ENCODE data around the gene GRIP2.
A peak's percentile ranks its signal among the peaks of the same experiment; 100 is the strongest.

Gene GRIP2

DNA sequence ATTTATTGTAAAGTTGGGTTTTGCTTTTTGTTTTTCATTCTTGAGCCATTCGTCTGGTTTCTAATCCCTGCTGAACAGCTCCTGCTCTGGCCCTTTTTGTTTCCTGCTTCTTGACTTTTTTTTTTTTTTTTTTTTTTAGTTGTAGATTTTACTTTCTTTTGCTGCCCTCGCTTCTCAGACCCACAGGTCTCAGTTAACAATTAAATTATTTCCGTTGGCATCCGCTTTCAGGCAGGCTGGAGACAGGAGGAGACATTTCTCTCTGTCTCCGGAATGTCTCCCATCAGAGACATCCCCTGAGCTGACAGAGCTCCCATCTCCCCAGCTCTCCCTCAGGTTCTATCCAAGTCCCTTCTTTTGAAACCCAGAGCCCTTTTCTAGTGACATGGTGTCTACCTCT lies 69.1 kb downstream of the GRIP2 start:
- H3K79me2 ChIP-seq = no peaks in the 10 kb centered on the region
- H3K27ac ChIP-seq = no peak overlapping the region
- H3K36me3 ChIP-seq (ENCODE audit: control insufficient read depth, insufficient read depth, low read length) = no peaks in the 10 kb centered on the region
- H3K4me2 ChIP-seq (ENCODE audit: low read length) = no peak overlapping the region
- TF ChIP-seq, protein P1, sequence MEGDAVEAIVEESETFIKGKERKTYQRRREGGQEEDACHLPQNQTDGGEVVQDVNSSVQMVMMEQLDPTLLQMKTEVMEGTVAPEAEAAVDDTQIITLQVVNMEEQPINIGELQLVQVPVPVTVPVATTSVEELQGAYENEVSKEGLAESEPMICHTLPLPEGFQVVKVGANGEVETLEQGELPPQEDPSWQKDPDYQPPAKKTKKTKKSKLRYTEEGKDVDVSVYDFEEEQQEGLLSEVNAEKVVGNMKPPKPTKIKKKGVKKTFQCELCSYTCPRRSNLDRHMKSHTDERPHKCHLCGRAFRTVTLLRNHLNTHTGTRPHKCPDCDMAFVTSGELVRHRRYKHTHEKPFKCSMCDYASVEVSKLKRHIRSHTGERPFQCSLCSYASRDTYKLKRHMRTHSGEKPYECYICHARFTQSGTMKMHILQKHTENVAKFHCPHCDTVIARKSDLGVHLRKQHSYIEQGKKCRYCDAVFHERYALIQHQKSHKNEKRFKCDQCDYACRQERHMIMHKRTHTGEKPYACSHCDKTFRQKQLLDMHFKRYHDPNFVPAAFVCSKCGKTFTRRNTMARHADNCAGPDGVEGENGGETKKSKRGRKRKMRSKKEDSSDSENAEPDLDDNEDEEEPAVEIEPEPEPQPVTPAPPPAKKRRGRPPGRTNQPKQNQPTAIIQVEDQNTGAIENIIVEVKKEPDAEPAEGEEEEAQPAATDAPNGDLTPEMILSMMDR (IDR thresholded peaks at IDR 0.05) = no peak
- H3K4me1 ChIP-seq = no peaks in the 10 kb centered on the region
- no peak overlapping the region for H2AFZ ChIP-seq
- H3K27me3 ChIP-seq (ENCODE audit: control insufficient read depth, insufficient read depth, low read length) = no peaks in the 10 kb centered on the region
- H3K9ac ChIP-seq = no peak overlapping the region
- no peaks in the 10 kb centered on the region for H3K9me3 ChIP-seq (ENCODE audit: control insufficient read depth, low read length)
- no peak overlapping the region for H3K4me3 ChIP-seq (ENCODE audit: low read depth, low read length)

DNA sequence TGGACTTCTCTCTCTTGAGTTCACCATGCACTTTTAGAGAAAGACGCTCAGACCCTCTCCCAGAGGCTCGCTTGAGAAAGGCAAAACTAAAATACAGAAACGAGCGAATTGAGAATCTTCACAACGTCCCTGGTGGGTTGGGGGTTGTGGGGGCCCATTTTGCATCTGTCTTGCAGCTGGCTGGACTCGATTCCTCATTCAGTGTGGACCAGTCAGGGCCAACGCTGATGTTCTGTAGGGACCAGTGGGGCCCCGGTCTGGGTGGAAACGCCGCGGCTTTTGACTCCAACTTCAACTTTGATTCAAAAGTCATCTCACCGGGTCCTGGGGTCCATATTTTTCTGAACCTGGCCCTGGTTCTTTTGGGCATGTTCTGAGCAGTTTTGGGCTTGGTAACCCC lies 69.7 kb downstream of the GRIP2 start:
- H3K9ac ChIP-seq = no peak overlapping the region
- no peaks in the 10 kb centered on the region for H3K36me3 ChIP-seq (ENCODE audit: control insufficient read depth, insufficient read depth, low read length)
- TF ChIP-seq, protein P1 (IDR thresholded peaks at IDR 0.05) = no peak
- H3K9me3 ChIP-seq (ENCODE audit: control insufficient read depth, low read length) = no peaks in the 10 kb centered on the region
- no peaks in the 10 kb centered on the region for H3K79me2 ChIP-seq
- no peaks in the 10 kb centered on the region for H3K4me1 ChIP-seq
- no peaks in the 10 kb centered on the region for H3K27me3 ChIP-seq (ENCODE audit: control insufficient read depth, insufficient read depth, low read length)
- no peak overlapping the region for H3K4me2 ChIP-seq (ENCODE audit: low read length)
- no peak overlapping the region for H2AFZ ChIP-seq
- no peak overlapping the region for H3K27ac ChIP-seq
- no peak overlapping the region for H3K4me3 ChIP-seq (ENCODE audit: low read depth, low read length)

DNA sequence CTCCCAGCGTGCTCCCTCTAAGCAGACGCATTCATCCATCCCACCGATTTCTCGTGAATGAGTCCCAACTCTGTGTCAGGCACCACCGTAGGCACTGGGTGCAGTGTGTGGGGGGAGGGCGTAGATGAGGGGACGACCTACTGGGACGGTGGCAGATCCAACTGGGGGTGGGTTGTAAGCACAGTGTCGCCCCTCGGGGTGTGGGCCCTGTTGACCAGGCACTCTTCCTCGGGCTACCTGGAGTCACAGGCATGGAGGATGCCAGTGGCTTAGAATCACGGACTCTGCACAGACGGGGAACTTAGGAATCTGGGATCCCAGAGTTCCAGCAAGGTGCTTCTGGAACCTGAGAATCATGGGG lies 71.5 kb downstream of the GRIP2 start:
- Histone ChIP-seq H3K27me3 (ENCODE audit: control insufficient read depth, insufficient read depth, low read length) (no peaks in the 10 kb centered on the region), H3K79me2 (no peaks in the 10 kb centered on the region), H3K4me2 (ENCODE audit: low read length) (no peak overlapping the region), H3K9me3 (ENCODE audit: control insufficient read depth, low read length) (no peaks in the 10 kb centered on the region), H3K27ac (no peak overlapping the region), H3K9ac (no peak overlapping the region), H2AFZ (no peak overlapping the region), H3K4me3 (ENCODE audit: low read depth, low read length) (no peak overlapping the region), H3K4me1 (no peaks in the 10 kb centered on the region), H3K36me3 (ENCODE audit: control insufficient read depth, insufficient read depth, low read length) (no peaks in the 10 kb centered on the region)
- TF ChIP-seq, protein P1 (IDR thresholded peaks at IDR 0.05) = no peak

DNA sequence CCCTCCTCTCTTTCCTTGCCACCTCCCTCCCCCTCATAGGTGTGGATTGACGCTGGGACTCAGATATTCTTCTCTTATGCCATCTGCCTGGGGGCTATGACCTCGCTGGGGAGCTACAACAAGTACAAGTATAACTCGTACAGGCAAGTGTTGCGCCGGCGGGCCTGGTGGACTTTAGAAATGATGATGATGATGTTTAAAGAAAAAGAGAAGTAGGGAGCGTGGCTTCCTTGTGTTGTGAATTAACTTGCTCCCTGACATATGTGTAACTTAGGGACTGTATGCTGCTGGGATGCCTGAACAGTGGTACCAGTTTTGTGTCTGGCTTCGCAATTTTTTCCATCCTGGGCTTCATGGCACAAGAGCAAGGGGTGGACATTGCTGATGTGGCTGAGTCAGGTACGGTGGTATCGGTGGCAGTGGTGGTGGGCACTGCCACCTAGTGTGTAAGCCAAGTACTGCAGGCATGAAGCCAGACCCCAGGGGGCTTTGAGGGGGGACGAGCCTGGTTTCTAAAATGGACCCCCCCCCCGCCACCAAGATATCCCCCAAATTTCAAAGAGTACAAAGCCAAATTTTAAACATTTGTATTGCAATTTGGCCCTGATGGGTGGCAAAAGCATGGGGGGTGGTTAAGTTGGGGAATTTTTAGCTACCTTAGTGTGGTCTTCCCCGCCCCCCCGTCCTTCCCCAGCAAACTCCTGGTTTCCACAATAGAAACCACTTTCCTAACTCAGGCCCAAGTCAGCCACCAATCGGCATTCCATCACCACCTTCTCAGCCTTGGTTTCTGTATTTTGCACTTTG lies 72.1 kb downstream of the GRIP2 start:
- H3K4me3 ChIP-seq (ENCODE audit: low read depth, low read length) = no peak overlapping the region
- no peak overlapping the region for H2AFZ ChIP-seq
- H3K36me3 ChIP-seq (ENCODE audit: control insufficient read depth, insufficient read depth, low read length) = no peaks in the 10 kb centered on the region
- H3K4me2 ChIP-seq (ENCODE audit: low read length) = no peak overlapping the region
- no peaks in the 10 kb centered on the region for H3K9me3 ChIP-seq (ENCODE audit: control insufficient read depth, low read length)
- H3K9ac ChIP-seq = no peak overlapping the region
- no peak overlapping the region for H3K27ac ChIP-seq
- H3K27me3 ChIP-seq (ENCODE audit: control insufficient read depth, insufficient read depth, low read length) = no peaks in the 10 kb centered on the region
- no peaks in the 10 kb centered on the region for H3K4me1 ChIP-seq
- TF ChIP-seq, protein P1 (IDR thresholded peaks at IDR 0.05) = peak; percentile 92
- no peaks in the 10 kb centered on the region for H3K79me2 ChIP-seq
